A549 (cell line): ENCODE results near the gene ATP13A4. TPM values are rescaled to one million over a fixed set of nuclear protein-coding genes. Genes with fewer than 3 reads are reported as not detected.

ENCODE experiments used
- ATAC-seq, 2 experiments: fragments of 200-7000 bp in 1 of 2; fragments of >200 bp in 1 of 2; cut with Nextera tagmentation in 1 of 2; cut with Tn5 transposase in 1 of 2; 3 replicates each; pipeline versions ENCODE4 v1.8.0 to v1.9.1; 2018 to 2020; ENCODE audit warnings: mild to moderate bottlenecking in 1 of 2, moderate library complexity in 1 of 2
- CTCF ChIA-PET: fragments of 300-600 bp; sonication (Branson Sonifier 250); formaldehyde crosslinking; extraction: SDS; loops from one replicate; lab custom pipeline; 2021; ENCODE audit warnings: antibody characterized with exemption, inconsistent platforms; lab: Yijun Ruan, JAX
- POLR2A ChIA-PET: fragments of 350-600 bp; formaldehyde crosslinking; extraction: SDS; loops from one replicate; lab custom pipeline; 2021; ENCODE audit warnings: antibody characterized with exemption, inconsistent platforms; lab: Yijun Ruan, JAX
- DNase-seq, 2 experiments: peaks; one replicate each; pipeline versions ENCODE4 v3.0.0 to v3.0.0-alpha.2; 2011 to 2016; ENCODE audit warnings: low read depth in 1 of 2, low spot score in 1 of 2
- FAIRE-seq: peaks from 2 replicates; lab custom pipeline; 2011; peaks lifted over from hg19 to GRCh38; lab: Jason Lieb, UNC
- H3K27ac ChIP-seq, 2 experiments: fragments of >200 bp; sonication (Bioruptor Twin); formaldehyde crosslinking; 3 replicates each; pipeline ENCODE4 v1.5.1; 2016 to 2017
- H3K4me1 ChIP-seq: fragments of >200 bp; sonication (Bioruptor Twin); formaldehyde crosslinking; 3 replicates; pipeline ENCODE4 v1.6.1; 2016
- H3K4me2 ChIP-seq: fragments of >200 bp; sonication (Bioruptor Twin); formaldehyde crosslinking; 3 replicates; pipeline ENCODE4 v1.6.1; 2016
- H3K4me3 ChIP-seq: fragments of >200 bp; sonication (Bioruptor Twin); formaldehyde crosslinking; 3 replicates; pipeline ENCODE4 v1.5.1; 2016
- H3K9me3 ChIP-seq: fragments of >200 bp; sonication (Bioruptor Twin); formaldehyde crosslinking; 3 replicates; pipeline ENCODE4 v1.6.1; 2016
- BHLHE40 ChIP-seq: IDR thresholded peaks from 2 replicates; pipeline ENCODE4 v1.6.1; 2012; ENCODE audit warnings: low read depth, low read length, inconsistent platforms
- CBX8 ChIP-seq: fragments of 200-600 bp; sonication (generic); IDR thresholded peaks from 2 replicates; pipeline ENCODE4 v1.6.1; 2016
- EHF ChIP-seq: fragments of 250-450 bp; sonication (Bioruptor Pico); IDR thresholded peaks from 2 replicates; pipeline ENCODE4 v1.5.0; 2020; ENCODE audit warnings: mild to moderate bottlenecking
- EP300 ChIP-seq, 2 experiments: fragments of >200 bp; sonication (Bioruptor Twin); formaldehyde crosslinking; IDR thresholded peaks; 2 replicates in 1 of 2; 3 replicates in 1 of 2; pipeline ENCODE4 v1.6.1; 2016 to 2017
- GATA3 ChIP-seq: IDR thresholded peaks from 2 replicates; pipeline ENCODE4 v1.6.1; 2012; ENCODE audit warnings: borderline replicate concordance
- HEYL ChIP-seq: fragments of 250-450 bp; sonication (Bioruptor Pico); IDR thresholded peaks from 2 replicates; pipeline ENCODE4 v1.8.0; 2021; ENCODE audit warnings: mild to moderate bottlenecking, moderate library complexity
- HOXB5 ChIP-seq: fragments of 250-450 bp; sonication (Bioruptor Pico); IDR thresholded peaks from 2 replicates; pipeline ENCODE4 v1.5.0; 2020; ENCODE audit warnings: mild to moderate bottlenecking, moderate library complexity
- KDM1A ChIP-seq: fragments of 200-600 bp; sonication (generic); IDR thresholded peaks from 2 replicates; pipeline ENCODE4 v1.6.1; 2016; ENCODE audit warnings: low read depth, mild to moderate bottlenecking
- MAZ ChIP-seq: fragments of 150-350 bp; IDR thresholded peaks from 2 replicates; pipeline ENCODE4 v1.6.1; 2014; ENCODE audit warnings: antibody characterized with exemption, low read depth, low read length, borderline replicate concordance
- NR3C1 ChIP-seq: fragments of >200 bp; sonication (Bioruptor Twin); formaldehyde crosslinking; IDR thresholded peaks from 3 replicates; pipeline ENCODE4 v1.6.1; 2017
- RAD21 ChIP-seq, 2 experiments: fragments of >200 bp in 1 of 2; sonication (Bioruptor Twin) in 1 of 2; formaldehyde crosslinking in 1 of 2; IDR thresholded peaks in 1 of 2; conservative IDR thresholded peaks in 1 of 2; 2 replicates in 1 of 2; 3 replicates in 1 of 2; pipeline ENCODE4 v1.6.1; 2012 to 2018; ENCODE audit warnings: inconsistent platforms in 1 of 2
- RARB ChIP-seq: fragments of 250-450 bp; sonication (Bioruptor Pico); IDR thresholded peaks from 2 replicates; pipeline ENCODE4 v1.8.0; 2021; ENCODE audit warnings: mild to moderate bottlenecking, moderate library complexity
- SMC3 ChIP-seq: fragments of >200 bp; sonication (Bioruptor Twin); formaldehyde crosslinking; IDR thresholded peaks from 3 replicates; pipeline ENCODE4 v1.6.1; 2018; ENCODE audit warnings: inconsistent platforms
- WGBS: methylation state at CpG from one replicate; pipeline ENCODE4 v1.1.6; 2017; ENCODE audit errors: missing lambda C conversion rate; 5-methylcytosine and 5-hydroxymethylcytosine counted together
- polyA plus RNA-seq, 4 experiments: library from polyadenylated mRNA; depleted of rRNA in 3 of 4; stranded (reverse); fragments of >200 nt; fragmentation: RNase III in 1 of 4; extraction: RNeasy Plus Mini Kit Qiagen cat#74134 plus additional on column Dnase treatment in 1 of 4; gene quantifications; 2 replicates in 3 of 4; 3 replicates in 1 of 4; pipeline ENCODE4 v1.2.3, GENCODE V29; 2011 to 2017
- TF ChIP-seq, protein P1 (sequence below): fragments of >200 bp; sonication (Bioruptor Twin); formaldehyde crosslinking; IDR thresholded peaks from 3 replicates; pipeline ENCODE4 v1.6.1; 2016
- TF ChIP-seq, protein P2 (sequence below): fragments of >200 bp; sonication (Bioruptor Twin); formaldehyde crosslinking; IDR thresholded peaks from 3 replicates; pipeline ENCODE4 v1.5.1; 2016
- TF ChIP-seq, protein P3 (sequence below): IDR thresholded peaks from 2 replicates; pipeline ENCODE4 v1.6.1; 2012

Gene ATP13A4
- polyA plus RNA-seq, 2 of the 4 experiments (the other 2 are of a cell fraction) = 0.09 to 0.10 TPM

DNA sequence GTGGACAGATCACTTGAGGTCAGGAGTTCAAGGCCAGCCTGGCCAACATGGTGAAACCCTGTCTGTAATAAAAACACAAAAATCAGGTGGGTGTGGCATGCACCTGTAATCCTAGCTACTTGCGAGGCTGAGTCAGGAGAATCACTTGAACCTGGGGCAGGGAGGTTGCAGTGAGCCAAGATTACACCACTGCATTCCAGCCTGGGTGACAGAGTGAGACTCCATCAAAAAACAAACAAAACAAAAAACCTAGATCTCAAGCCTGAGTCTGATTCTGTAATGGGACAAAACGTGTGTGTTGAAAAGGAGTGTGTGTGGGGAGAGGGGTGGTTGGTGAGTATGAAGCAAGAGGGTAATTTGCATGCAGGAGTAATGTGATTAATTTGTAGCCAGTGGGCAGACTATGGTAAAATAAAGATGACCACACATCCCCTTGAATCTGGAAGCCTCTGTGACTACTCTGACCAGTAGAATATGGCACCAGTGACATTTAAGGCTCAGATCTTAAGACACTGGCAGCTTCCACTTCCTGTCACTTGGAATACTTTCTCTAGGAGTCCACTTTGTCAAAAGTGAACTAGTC lies 19.9 kb upstream of the ATP13A4 start:
- no peak for ATAC-seq
- no peak for FAIRE-seq
- CTCF ChIA-PET = no interaction called here
- H3K9me3 ChIP-seq = no peaks in the 10 kb centered on the region
- no peaks in the 10 kb centered on the region for H3K4me1 ChIP-seq
- no peak overlapping the region for H3K4me2 ChIP-seq
- 11% methylated on average over 2 of the region's 2 CpGs for WGBS
- DNase-seq = no peak
- TF ChIP-seq EP300 (IDR thresholded peaks at IDR 0.05) (no peak), HOXB5 (CRISPR knock-in tag) (no peak), KDM1A (no peak), MAZ (no peak), RARB (no peak), BHLHE40 (no peak), HEYL (no peak), GATA3 (no peak)
- TF ChIP-seq, protein P1, sequence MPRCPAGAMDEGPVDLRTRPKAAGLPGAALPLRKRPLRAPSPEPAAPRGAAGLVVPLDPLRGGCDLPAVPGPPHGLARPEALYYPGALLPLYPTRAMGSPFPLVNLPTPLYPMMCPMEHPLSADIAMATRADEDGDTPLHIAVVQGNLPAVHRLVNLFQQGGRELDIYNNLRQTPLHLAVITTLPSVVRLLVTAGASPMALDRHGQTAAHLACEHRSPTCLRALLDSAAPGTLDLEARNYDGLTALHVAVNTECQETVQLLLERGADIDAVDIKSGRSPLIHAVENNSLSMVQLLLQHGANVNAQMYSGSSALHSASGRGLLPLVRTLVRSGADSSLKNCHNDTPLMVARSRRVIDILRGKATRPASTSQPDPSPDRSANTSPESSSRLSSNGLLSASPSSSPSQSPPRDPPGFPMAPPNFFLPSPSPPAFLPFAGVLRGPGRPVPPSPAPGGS = no peak
- TF ChIP-seq, protein P2, sequence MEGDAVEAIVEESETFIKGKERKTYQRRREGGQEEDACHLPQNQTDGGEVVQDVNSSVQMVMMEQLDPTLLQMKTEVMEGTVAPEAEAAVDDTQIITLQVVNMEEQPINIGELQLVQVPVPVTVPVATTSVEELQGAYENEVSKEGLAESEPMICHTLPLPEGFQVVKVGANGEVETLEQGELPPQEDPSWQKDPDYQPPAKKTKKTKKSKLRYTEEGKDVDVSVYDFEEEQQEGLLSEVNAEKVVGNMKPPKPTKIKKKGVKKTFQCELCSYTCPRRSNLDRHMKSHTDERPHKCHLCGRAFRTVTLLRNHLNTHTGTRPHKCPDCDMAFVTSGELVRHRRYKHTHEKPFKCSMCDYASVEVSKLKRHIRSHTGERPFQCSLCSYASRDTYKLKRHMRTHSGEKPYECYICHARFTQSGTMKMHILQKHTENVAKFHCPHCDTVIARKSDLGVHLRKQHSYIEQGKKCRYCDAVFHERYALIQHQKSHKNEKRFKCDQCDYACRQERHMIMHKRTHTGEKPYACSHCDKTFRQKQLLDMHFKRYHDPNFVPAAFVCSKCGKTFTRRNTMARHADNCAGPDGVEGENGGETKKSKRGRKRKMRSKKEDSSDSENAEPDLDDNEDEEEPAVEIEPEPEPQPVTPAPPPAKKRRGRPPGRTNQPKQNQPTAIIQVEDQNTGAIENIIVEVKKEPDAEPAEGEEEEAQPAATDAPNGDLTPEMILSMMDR = no peak
- TF ChIP-seq, all 56 proteins: peak for 0
- Histone ChIP-seq H3K4me3 (no peak overlapping the region), H3K27ac (no peak overlapping the region)
- POLR2A ChIA-PET = no interaction called here

DNA sequence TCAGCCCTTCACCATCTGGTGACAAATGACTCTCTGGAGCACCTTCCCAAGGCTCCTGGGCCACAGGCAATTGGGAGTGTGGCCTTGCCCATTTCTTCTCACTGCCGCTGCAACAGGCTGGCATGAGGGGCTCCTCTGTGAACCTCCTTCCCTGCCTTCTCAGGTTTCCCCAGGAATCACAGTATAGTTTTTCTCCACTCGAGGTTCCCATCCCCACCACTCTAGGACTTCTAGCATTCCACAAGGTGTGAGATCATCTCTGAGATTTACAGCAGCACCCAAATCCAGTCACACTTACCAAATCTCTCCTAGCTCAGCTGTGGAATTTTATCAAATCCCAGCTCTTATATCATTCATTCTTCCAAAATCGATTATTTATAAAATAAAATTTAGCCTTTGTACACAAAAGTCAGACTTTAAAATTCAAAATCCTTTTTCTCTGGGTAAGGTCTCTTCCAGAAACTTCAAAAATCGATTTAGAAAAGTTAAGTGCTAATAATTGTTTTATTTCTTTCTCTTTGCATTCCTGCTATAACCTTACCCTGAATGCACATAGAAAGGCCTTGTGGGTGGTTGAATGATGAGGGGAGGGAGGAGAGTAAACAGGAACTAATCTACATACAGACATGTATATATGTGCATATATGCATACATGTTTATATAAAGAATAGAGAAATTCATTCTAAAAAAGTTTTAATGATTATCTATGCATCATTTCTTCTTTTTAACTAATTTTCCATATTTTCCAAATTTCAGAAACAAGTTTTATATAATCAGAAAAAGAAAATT lies 18.9 kb upstream of the ATP13A4 start:
- ATAC-seq = no peak
- Histone ChIP-seq H3K27ac (no peak overlapping the region), H3K4me3 (no peak overlapping the region), H3K9me3 (no peaks in the 10 kb centered on the region)
- CTCF ChIA-PET = interaction anchor here (0.6 to 2.5 kb wide), 8 partner anchors 12 to 1017 kb away, joined by 3 to 16 read pairs (median 4); no protein-coding TSS in a partner anchor
- no peak for FAIRE-seq
- TF ChIP-seq SMC3 (no peak), EHF (CRISPR knock-in tag) (no peak), NR3C1 (no peak)
- TF ChIP-seq, protein P3, sequence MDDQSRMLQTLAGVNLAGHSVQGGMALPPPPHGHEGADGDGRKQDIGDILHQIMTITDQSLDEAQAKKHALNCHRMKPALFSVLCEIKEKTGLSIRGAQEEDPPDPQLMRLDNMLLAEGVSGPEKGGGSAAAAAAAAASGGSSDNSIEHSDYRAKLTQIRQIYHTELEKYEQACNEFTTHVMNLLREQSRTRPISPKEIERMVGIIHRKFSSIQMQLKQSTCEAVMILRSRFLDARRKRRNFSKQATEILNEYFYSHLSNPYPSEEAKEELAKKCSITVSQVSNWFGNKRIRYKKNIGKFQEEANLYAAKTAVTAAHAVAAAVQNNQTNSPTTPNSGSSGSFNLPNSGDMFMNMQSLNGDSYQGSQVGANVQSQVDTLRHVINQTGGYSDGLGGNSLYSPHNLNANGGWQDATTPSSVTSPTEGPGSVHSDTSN = no peak
- TF ChIP-seq, all 56 proteins: peak for 0
- DNase-seq = no peak
- POLR2A ChIA-PET = no interaction called here
- Histone ChIP-seq H3K4me1 (no peaks in the 10 kb centered on the region), H3K4me2 (no peak overlapping the region)
- WGBS = 24% methylated on average over 4 of the region's 4 CpGs

DNA sequence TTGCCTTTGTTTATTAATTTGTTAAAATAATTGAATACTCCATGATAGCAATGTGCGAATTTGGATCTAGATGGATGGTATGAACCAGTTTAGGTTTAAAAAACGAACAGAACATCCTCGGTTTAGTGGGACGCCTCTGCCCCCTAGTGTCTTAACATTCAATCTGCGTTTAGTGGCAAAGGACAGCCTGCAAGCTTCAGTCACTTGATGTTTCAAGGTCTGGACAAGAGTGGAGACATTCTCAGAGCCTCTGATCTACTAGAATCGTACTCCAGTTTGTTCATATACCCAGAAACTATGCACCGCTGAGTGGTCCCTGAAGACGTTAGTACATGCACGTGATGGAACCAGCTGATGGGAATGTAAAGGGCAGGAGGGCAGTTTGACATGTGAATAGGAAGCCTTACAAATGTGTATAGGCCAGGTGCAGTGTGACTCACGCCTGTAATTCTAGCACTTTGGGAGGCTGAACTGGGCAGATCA lies 17.8 kb upstream of the ATP13A4 start:
- ATAC-seq (peak; percentile 90 to 93), DNase-seq (peak; percentile 25 to 73), FAIRE-seq (no peak)
- CTCF ChIA-PET = interaction anchor here (0.5 to 2.5 kb wide), 28 partner anchors 8 to 1432 kb away, joined by 3 to 17 read pairs (median 3); no protein-coding TSS in a partner anchor
- TF ChIP-seq, protein P2 = peak; percentile 78
- TF ChIP-seq CBX8 (no peak), RAD21 (conservative IDR thresholded peaks at IDR 0.05 in 1 of 2, IDR thresholded peaks at IDR 0.05 in 1 of 2) (peak; percentile 81 to 84), SMC3 (peak; percentile 58; the same call in 2 of the 3 replicates)
- Histone ChIP-seq H3K27ac (no peak overlapping the region), H3K4me1 (no peaks in the 10 kb centered on the region), H3K4me3 (no peak overlapping the region), H3K9me3 (no peaks in the 10 kb centered on the region), H3K4me2 (no peak overlapping the region)
- POLR2A ChIA-PET = no interaction called here
- WGBS = under 1% methylated on average over 8 of the region's 10 CpGs
